Loucy (cell line): Measurements from ENCODE around the gene DCUN1D3.

ENCODE experiments used
- H2AFZ ChIP-seq: fragments of 200-600 bp; sonication (generic); 2 replicates; pipeline ENCODE4 v1.6.0; 2016; ENCODE audit warnings: antibody characterized with exemption, mild to moderate bottlenecking, low read length, moderate library complexity
- H3F3A ChIP-seq: fragments of 200-600 bp; 2 replicates; pipeline ENCODE4 v1.6.0; 2016; ENCODE audit warnings: antibody characterized with exemption, low read depth, mild to moderate bottlenecking
- H3K27me3 ChIP-seq: fragments of 200-600 bp; sonication (generic); 2 replicates; pipeline ENCODE4 v1.6.1; 2014; ENCODE audit warnings: low read length, mild to moderate bottlenecking; ENCODE audit not compliant: insufficient read depth, poor library complexity, severe bottlenecking
- H3K36me3 ChIP-seq: fragments of 200-600 bp; sonication (generic); 2 replicates; pipeline ENCODE4 v1.6.1; 2016; ENCODE audit warnings: low read length; ENCODE audit not compliant: insufficient read depth
- H3K4me1 ChIP-seq: fragments of 200-600 bp; sonication (generic); 2 replicates; pipeline ENCODE4 v1.5.1; 2014; ENCODE audit warnings: low read length, mild to moderate bottlenecking; ENCODE audit not compliant: insufficient read depth, poor library complexity, severe bottlenecking
- H3K4me2 ChIP-seq: fragments of 200-600 bp; sonication (generic); 2 replicates; pipeline ENCODE4 v1.6.0; 2014; ENCODE audit warnings: antibody characterized with exemption, low read length, low read depth, mild to moderate bottlenecking; ENCODE audit not compliant: poor library complexity, severe bottlenecking
- H3K4me3 ChIP-seq: fragments of 200-600 bp; sonication (generic); 2 replicates; pipeline ENCODE4 v1.5.1; 2014; ENCODE audit warnings: low read length, mild to moderate bottlenecking, mixed read lengths; ENCODE audit not compliant: poor library complexity, severe bottlenecking
- H3K79me2 ChIP-seq: fragments of 200-600 bp; sonication (generic); 2 replicates; pipeline ENCODE4 v1.6.1; 2014; ENCODE audit warnings: low read length; ENCODE audit not compliant: insufficient read depth
- H3K9ac ChIP-seq: fragments of 200-600 bp; sonication (generic); 2 replicates; pipeline ENCODE4 v1.6.0; 2014; ENCODE audit warnings: mild to moderate bottlenecking, low read depth, low read length, moderate library complexity; ENCODE audit not compliant: poor library complexity, severe bottlenecking
- H3K9me2 ChIP-seq: fragments of 200-600 bp; sonication (generic); replicated peaks from 2 replicates; pipeline ENCODE4 v1.6.1; 2016; ENCODE audit warnings: low read depth, low read length, mixed read lengths
- H3K9me3 ChIP-seq: fragments of 200-600 bp; sonication (generic); 2 replicates; pipeline ENCODE4 v1.6.1; 2014; ENCODE audit warnings: mild to moderate bottlenecking, antibody characterized with exemption, low read length, low read depth; ENCODE audit not compliant: insufficient read depth
- H4K20me1 ChIP-seq: fragments of 200-600 bp; sonication (generic); 2 replicates; pipeline ENCODE4 v1.6.0; 2014; ENCODE audit warnings: antibody characterized with exemption, low read length, mild to moderate bottlenecking; ENCODE audit not compliant: insufficient read depth, poor library complexity, severe bottlenecking
- CTCF ChIP-seq: fragments of 200-600 bp; sonication (generic); conservative IDR thresholded peaks from 2 replicates; pipeline ENCODE4 v1.5.1; 2014; ENCODE audit warnings: mild to moderate bottlenecking, antibody characterized with exemption, low read length
- EZH2phosphoT487 ChIP-seq: fragments of 200-600 bp; IDR thresholded peaks from 2 replicates; pipeline ENCODE4 v1.6.1; 2018; ENCODE audit warnings: antibody characterized with exemption, mild to moderate bottlenecking, moderate library complexity, borderline replicate concordance

Gene DCUN1D3

GRCh38 chr16:20846030-20846429 is 54.1 kb downstream of the DCUN1D3 start:
- H3K9ac ChIP-seq = no peak overlapping the region
- no peaks in the 10 kb centered on the region for H3K27me3 ChIP-seq
- no peak overlapping the region for H3K4me2 ChIP-seq
- H3K9me2 ChIP-seq = no peaks in the 10 kb centered on the region
- no peaks in the 10 kb centered on the region for H3K9me3 ChIP-seq
- H2AFZ ChIP-seq = no peak overlapping the region
- no peaks in the 10 kb centered on the region for H3K79me2 ChIP-seq
- peaks cover 46% of the 10 kb centered on the region for H3K4me1 ChIP-seq
- H3K4me3 ChIP-seq = no peak overlapping the region
- H3K36me3 ChIP-seq = peaks cover 30% of the 10 kb centered on the region; the same call in 1 of the 2 replicates
- 0 out of 2 replicates have a peak, but pooled peaks cover 11% of the 10 kb centered on the region for H3F3A ChIP-seq
- no peaks in the 10 kb centered on the region for H4K20me1 ChIP-seq
- TF ChIP-seq EZH2phosphoT487 = no peak
- no peak for TF ChIP-seq CTCF

GRCh38 chr16:20844588-20844987 is 55.6 kb downstream of the DCUN1D3 start:
- Histone ChIP-seq H3K27me3 (no peaks in the 10 kb centered on the region), H3K4me2 (peak overlapping the region; percentile 63), H3K9me2 (no peaks in the 10 kb centered on the region), H3K9ac (peak overlapping the region; percentile 12), H3K36me3 (peaks cover 42% of the 10 kb centered on the region; the same call in 1 of the 2 replicates), H3K4me3 (peak overlapping the region; percentile 27), H3K79me2 (no peaks in the 10 kb centered on the region), H2AFZ (peak overlapping the region; percentile 6; the same call in 1 of the 2 replicates), H3F3A (0 out of 2 replicates have a peak, but pooled peaks cover 11% of the 10 kb centered on the region), H3K4me1 (peaks cover 45% of the 10 kb centered on the region), H3K9me3 (no peaks in the 10 kb centered on the region), H4K20me1 (no peaks in the 10 kb centered on the region)
- TF ChIP-seq CTCF = no peak
- no peak for TF ChIP-seq EZH2phosphoT487

DNA sequence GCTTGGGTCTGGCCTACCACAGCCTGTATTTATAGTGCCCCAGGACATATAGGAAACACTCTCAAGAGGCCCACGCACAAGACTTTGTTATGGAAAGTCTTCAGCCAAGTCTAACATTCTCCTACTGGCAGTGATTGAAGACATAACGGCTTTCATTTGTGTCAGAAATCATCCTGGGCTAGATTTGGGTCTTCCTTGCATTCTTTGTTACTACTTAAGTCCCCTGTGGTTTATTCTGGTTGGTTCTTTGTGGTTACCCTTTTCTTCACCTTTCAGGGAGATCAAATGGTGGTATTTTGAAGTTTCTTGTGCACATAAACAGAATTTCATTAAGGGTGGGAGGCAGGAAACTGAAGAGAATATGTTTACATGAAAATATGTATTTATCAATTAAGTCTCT is 56.1 kb downstream of the DCUN1D3 start:
- H3K4me3 ChIP-seq = peak overlapping the region; percentile 27
- H3K36me3 ChIP-seq = peaks cover 42% of the 10 kb centered on the region; the same call in 1 of the 2 replicates
- no peak overlapping the region for H3K9ac ChIP-seq
- H3F3A ChIP-seq = 0 out of 2 replicates have a peak, but pooled peaks cover 11% of the 10 kb centered on the region
- no peaks in the 10 kb centered on the region for H3K9me3 ChIP-seq
- H4K20me1 ChIP-seq = no peaks in the 10 kb centered on the region
- no peaks in the 10 kb centered on the region for H3K79me2 ChIP-seq
- peaks cover 50% of the 10 kb centered on the region for H3K4me1 ChIP-seq
- H2AFZ ChIP-seq = no peak overlapping the region
- TF ChIP-seq EZH2phosphoT487 (no peak), CTCF (no peak)
- no peaks in the 10 kb centered on the region for H3K9me2 ChIP-seq
- H3K27me3 ChIP-seq = no peaks in the 10 kb centered on the region
- H3K4me2 ChIP-seq = peak overlapping the region; percentile 63
